ENCODE measurements around the gene ZBTB22.

Gene ZBTB22

DNA sequence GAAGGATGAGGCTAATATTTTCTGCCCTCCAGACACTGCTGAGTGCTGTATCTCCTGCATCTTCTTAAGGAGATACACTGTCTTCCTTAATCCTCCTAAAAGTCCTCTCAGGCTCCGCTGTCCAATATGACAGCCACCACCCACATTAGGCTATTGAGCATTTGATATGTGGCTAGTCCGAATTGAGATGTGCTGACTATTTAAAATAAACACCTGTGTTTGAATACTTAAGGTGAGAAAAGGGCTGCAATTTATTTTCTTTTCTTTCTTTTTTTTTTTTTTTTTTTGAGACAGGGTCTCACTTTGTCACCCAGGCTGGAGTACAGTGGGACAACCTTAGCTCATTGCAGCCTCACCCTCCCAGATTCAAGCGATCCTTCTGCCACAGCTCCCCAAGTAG is 15.7 kb downstream of the ZBTB22 start:
- Histone ChIP-seq H3K9ac (ENCODE audit: low read depth, low read length, poor library complexity, severe bottlenecking) (no peak overlapping the region), H3K4me3 (ENCODE audit: low read length, poor library complexity, severe bottlenecking) (no peak overlapping the region), H3K4me1 (ENCODE audit: insufficient read depth, low read length, poor library complexity, severe bottlenecking) (peaks cover 10% of the 10 kb centered on the region), H3K9me3 (ENCODE audit: insufficient read depth, low read depth, low read length) (no peaks in the 10 kb centered on the region), H3K9me2 (replicated peaks; ENCODE audit: low read depth, low read length) (no peaks in the 10 kb centered on the region), H3K36me3 (ENCODE audit: insufficient read depth, low read length) (peaks cover 16% of the 10 kb centered on the region; the same call in 1 of the 2 replicates), H3F3A (ENCODE audit: low read depth) (peaks cover 10% of the 10 kb centered on the region), H3K4me2 (ENCODE audit: low read depth, low read length, poor library complexity, severe bottlenecking) (no peak overlapping the region), H3K27me3 (ENCODE audit: insufficient read depth, low read length, poor library complexity, severe bottlenecking) (no peaks in the 10 kb centered on the region), H4K20me1 (ENCODE audit: insufficient read depth, low read length, poor library complexity, severe bottlenecking) (peaks cover 9% of the 10 kb centered on the region), H3K79me2 (ENCODE audit: insufficient read depth, low read length) (peaks cover 50% of the 10 kb centered on the region), H2AFZ (ENCODE audit: low read length) (no peak overlapping the region)
- no peak for TF ChIP-seq EZH2phosphoT487 (IDR thresholded peaks at IDR 0.05; ENCODE audit: borderline replicate concordance)
- TF ChIP-seq, protein P1, sequence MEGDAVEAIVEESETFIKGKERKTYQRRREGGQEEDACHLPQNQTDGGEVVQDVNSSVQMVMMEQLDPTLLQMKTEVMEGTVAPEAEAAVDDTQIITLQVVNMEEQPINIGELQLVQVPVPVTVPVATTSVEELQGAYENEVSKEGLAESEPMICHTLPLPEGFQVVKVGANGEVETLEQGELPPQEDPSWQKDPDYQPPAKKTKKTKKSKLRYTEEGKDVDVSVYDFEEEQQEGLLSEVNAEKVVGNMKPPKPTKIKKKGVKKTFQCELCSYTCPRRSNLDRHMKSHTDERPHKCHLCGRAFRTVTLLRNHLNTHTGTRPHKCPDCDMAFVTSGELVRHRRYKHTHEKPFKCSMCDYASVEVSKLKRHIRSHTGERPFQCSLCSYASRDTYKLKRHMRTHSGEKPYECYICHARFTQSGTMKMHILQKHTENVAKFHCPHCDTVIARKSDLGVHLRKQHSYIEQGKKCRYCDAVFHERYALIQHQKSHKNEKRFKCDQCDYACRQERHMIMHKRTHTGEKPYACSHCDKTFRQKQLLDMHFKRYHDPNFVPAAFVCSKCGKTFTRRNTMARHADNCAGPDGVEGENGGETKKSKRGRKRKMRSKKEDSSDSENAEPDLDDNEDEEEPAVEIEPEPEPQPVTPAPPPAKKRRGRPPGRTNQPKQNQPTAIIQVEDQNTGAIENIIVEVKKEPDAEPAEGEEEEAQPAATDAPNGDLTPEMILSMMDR (conservative IDR thresholded peaks at IDR 0.05; ENCODE audit: low read length): no peak

DNA sequence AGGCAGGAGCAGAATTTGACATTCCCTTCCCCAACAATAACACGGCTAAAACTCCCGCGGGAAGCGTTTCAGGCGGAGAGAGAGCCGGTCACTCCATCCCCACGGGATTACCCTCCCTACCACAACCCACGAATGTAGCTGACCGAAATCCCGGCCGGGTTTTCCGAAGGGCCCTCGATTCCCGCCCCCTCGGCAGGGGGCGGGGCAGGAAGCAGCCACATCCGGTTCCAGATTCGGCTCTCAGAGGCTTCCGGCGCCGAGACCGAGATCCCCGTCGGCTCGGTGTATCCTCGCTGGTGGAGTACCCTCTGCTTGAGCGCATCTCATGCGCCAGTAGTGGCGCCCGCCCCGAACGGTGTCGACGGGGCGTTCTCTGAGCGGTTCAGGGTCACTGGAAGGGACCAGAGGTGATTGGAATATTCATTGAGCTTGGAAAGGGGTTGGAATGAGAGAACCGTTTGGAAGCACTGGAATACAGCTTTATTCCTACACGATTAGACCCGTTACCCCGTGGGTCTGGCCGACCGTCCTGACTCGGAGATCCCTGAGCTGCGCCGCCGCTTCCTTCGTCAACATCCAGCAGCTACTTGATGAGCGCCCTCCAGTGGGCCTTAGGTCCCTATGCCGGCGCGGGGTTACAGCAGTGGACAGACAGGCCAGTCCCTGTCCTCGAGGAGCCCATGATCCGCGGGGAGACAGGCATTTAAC is 18.2 kb downstream of the ZBTB22 start:
- Histone ChIP-seq H4K20me1 (ENCODE audit: insufficient read depth, low read length, poor library complexity, severe bottlenecking) (peaks cover 3% of the 10 kb centered on the region), H3K9me3 (ENCODE audit: insufficient read depth, low read depth, low read length) (no peaks in the 10 kb centered on the region), H3K4me2 (ENCODE audit: low read depth, low read length, poor library complexity, severe bottlenecking) (peak overlapping the region; percentile 89), H3K4me3 (ENCODE audit: low read length, poor library complexity, severe bottlenecking) (peak overlapping the region; percentile 94), H3K79me2 (ENCODE audit: insufficient read depth, low read length) (peaks cover 45% of the 10 kb centered on the region), H3K36me3 (ENCODE audit: insufficient read depth, low read length) (peaks cover 9% of the 10 kb centered on the region; the same call in 1 of the 2 replicates), H2AFZ (ENCODE audit: low read length) (peak overlapping the region; percentile 73; the same call in 1 of the 2 replicates), H3F3A (ENCODE audit: low read depth) (peaks cover 10% of the 10 kb centered on the region), H3K4me1 (ENCODE audit: insufficient read depth, low read length, poor library complexity, severe bottlenecking) (peaks cover 10% of the 10 kb centered on the region), H3K9ac (ENCODE audit: low read depth, low read length, poor library complexity, severe bottlenecking) (peak overlapping the region; percentile 93), H3K27me3 (ENCODE audit: insufficient read depth, low read length, poor library complexity, severe bottlenecking) (no peaks in the 10 kb centered on the region), H3K9me2 (replicated peaks; ENCODE audit: low read depth, low read length) (no peaks in the 10 kb centered on the region)
- no peak for TF ChIP-seq EZH2phosphoT487 (IDR thresholded peaks at IDR 0.05; ENCODE audit: borderline replicate concordance)
- TF ChIP-seq, protein P1 (conservative IDR thresholded peaks at IDR 0.05; ENCODE audit: low read length): peak; percentile 76

DNA sequence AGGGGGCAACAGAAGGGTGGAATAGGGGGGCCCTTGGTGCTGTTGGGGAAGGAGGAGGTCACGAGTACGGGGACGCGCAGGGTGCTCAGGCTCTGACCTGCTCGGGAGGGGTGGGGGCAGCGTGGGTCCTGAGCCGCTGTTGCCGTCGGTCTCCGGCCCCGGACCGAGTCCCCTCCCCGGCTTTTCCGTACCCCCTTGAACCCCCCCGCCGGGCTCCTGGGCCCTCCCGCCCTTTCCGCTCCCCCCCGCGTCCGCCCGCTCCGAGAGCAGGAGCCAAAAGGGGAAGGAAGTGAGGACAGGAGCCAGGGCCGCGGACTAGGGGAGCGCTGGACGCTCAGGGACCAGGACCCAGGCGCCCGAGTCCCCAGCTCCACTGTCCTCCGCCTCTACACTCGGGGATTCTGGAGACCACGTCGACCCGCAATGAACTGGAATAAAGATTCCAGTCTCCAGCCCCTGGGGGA is 18.7 kb downstream of the ZBTB22 start, which contains the start of gene RGL2:
Gene RGL2 (minus strand): TSS at position 170 of the 464 bp plus-strand sequence. CDS start 332 bp downstream, outside the sequence.
- Histone ChIP-seq H3K4me2 (ENCODE audit: low read depth, low read length, poor library complexity, severe bottlenecking) (peak within 1 kb of the TSS; percentile 89), H3K79me2 (ENCODE audit: insufficient read depth, low read length) (peaks cover 44% of the 10 kb centered on the region), H2AFZ (ENCODE audit: low read length) (peak within 1 kb of the TSS; percentile 73), H3K4me3 (ENCODE audit: low read length, poor library complexity, severe bottlenecking) (peak within 1 kb of the TSS; percentile 94), H3F3A (ENCODE audit: low read depth) (peaks cover 10% of the 10 kb centered on the region), H3K36me3 (ENCODE audit: insufficient read depth, low read length) (peaks cover 3% of the 10 kb centered on the region; the same call in 1 of the 2 replicates), H4K20me1 (ENCODE audit: insufficient read depth, low read length, poor library complexity, severe bottlenecking) (peaks cover 3% of the 10 kb centered on the region), H3K9ac (ENCODE audit: low read depth, low read length, poor library complexity, severe bottlenecking) (peak within 1 kb of the TSS; percentile 93), H3K27me3 (ENCODE audit: insufficient read depth, low read length, poor library complexity, severe bottlenecking) (no peaks in the 10 kb centered on the region), H3K9me2 (replicated peaks; ENCODE audit: low read depth, low read length) (no peaks in the 10 kb centered on the region), H3K4me1 (ENCODE audit: insufficient read depth, low read length, poor library complexity, severe bottlenecking) (peaks cover 10% of the 10 kb centered on the region), H3K9me3 (ENCODE audit: insufficient read depth, low read depth, low read length) (no peaks in the 10 kb centered on the region)
- no peak for TF ChIP-seq EZH2phosphoT487 (IDR thresholded peaks at IDR 0.05; ENCODE audit: borderline replicate concordance)
- TF ChIP-seq, protein P1 (conservative IDR thresholded peaks at IDR 0.05; ENCODE audit: low read length): no peak

All from Loucy (cell line).